BE2C (cell line): Measurements from ENCODE around the gene NTRK2.

ENCODE experiments used
- DNase-seq: peaks from one replicate; pipeline ENCODE4 v3.0.0-alpha.2; 2020
- H3K27me3 ChIP-seq: fragments of 250-450 bp; sonication (Bioruptor Pico); 2 replicates; pipeline ENCODE4 v1.5.1; 2020; ENCODE audit warnings: mild to moderate bottlenecking
- H3K36me3 ChIP-seq: fragments of 250-450 bp; sonication (Bioruptor Pico); 2 replicates; pipeline ENCODE4 v1.5.1; 2020; ENCODE audit warnings: mild to moderate bottlenecking
- H3K4me1 ChIP-seq: fragments of 250-450 bp; sonication (Bioruptor Pico); 2 replicates; pipeline ENCODE4 v1.5.1; 2020
- H3K4me3 ChIP-seq: 2 replicates; pipeline ENCODE4 v1.5.1; 2011; ENCODE audit warnings: low read depth, low read length
- H3K9me3 ChIP-seq: fragments of 250-450 bp; sonication (Bioruptor Pico); 2 replicates; pipeline ENCODE4 v1.5.1; 2020
- TF ChIP-seq, protein P1 (sequence below): IDR thresholded peaks from 2 replicates; pipeline ENCODE4 v1.5.1; 2012; ENCODE audit warnings: mild to moderate bottlenecking, low read depth, low read length

NTRK2 gene

GRCh38 chr9:84829997-84830696 lies 160.6 kb downstream of the NTRK2 start:
- no peaks in the 10 kb centered on the region for H3K9me3 ChIP-seq
- no peak for DNase-seq
- H3K4me3 ChIP-seq, result no peak overlapping the region
- H3K27me3 ChIP-seq, result no peaks in the 10 kb centered on the region
- H3K4me1 ChIP-seq, result no peaks in the 10 kb centered on the region
- H3K36me3 ChIP-seq, result no peaks in the 10 kb centered on the region
- TF ChIP-seq, protein P1, sequence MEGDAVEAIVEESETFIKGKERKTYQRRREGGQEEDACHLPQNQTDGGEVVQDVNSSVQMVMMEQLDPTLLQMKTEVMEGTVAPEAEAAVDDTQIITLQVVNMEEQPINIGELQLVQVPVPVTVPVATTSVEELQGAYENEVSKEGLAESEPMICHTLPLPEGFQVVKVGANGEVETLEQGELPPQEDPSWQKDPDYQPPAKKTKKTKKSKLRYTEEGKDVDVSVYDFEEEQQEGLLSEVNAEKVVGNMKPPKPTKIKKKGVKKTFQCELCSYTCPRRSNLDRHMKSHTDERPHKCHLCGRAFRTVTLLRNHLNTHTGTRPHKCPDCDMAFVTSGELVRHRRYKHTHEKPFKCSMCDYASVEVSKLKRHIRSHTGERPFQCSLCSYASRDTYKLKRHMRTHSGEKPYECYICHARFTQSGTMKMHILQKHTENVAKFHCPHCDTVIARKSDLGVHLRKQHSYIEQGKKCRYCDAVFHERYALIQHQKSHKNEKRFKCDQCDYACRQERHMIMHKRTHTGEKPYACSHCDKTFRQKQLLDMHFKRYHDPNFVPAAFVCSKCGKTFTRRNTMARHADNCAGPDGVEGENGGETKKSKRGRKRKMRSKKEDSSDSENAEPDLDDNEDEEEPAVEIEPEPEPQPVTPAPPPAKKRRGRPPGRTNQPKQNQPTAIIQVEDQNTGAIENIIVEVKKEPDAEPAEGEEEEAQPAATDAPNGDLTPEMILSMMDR, result no peak

DNA sequence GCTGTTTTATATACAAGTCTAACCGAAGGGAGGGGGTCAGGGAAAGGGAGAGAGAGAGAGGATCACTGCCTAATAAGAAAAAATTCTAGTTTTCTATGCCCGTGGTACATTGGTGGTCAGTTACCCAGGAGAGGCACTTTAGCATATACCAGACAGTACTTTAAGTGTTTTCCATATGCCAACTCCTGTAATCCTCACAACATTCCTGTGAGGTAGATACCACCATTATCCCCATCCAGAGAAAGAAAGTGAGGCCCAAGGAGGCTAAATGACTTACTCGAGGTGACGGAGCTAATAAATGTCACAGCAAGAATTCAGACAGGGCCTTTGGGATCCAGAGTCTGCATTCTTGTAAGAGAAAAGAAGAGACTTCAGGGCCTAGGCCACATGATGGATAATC lies 161.8 kb downstream of the NTRK2 start:
- TF ChIP-seq, protein P1, result no peak
- Histone ChIP-seq H3K4me1 (no peaks in the 10 kb centered on the region), H3K4me3 (no peak overlapping the region), H3K36me3 (no peaks in the 10 kb centered on the region), H3K9me3 (no peaks in the 10 kb centered on the region), H3K27me3 (no peaks in the 10 kb centered on the region)
- no peak for DNase-seq

DNA sequence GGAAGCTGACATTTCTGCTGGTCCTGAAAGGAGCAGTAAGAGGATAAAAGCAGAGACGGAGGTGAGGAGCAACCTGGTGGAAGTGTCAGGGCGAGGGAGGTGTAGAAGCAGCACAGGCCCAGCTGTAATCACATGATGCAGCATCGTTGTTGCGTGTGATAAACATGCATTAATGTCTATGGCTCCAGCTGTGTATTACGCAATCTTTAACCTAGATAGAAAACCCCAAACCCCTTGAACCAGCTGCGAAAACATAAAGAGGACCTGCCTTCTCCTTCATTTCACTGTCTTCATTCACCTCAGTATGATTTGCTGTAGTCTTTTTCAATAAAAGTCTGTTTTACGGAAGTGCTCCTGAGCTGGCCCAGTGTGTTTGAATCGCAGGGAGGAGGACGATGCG lies 162.9 kb downstream of the NTRK2 start:
- no peaks in the 10 kb centered on the region for H3K27me3 ChIP-seq
- no peaks in the 10 kb centered on the region for H3K36me3 ChIP-seq
- no peaks in the 10 kb centered on the region for H3K9me3 ChIP-seq
- TF ChIP-seq, protein P1, result no peak
- no peak overlapping the region for H3K4me3 ChIP-seq
- H3K4me1 ChIP-seq, result no peaks in the 10 kb centered on the region
- DNase-seq, result no peak

- no peaks in the 10 kb centered on the region for H3K4me1 ChIP-seq
- H3K4me3 ChIP-seq, result no peak overlapping the region
- no peaks in the 10 kb centered on the region for H3K27me3 ChIP-seq
- DNase-seq, result no peak
- no peaks in the 10 kb centered on the region for H3K9me3 ChIP-seq
- no peaks in the 10 kb centered on the region for H3K36me3 ChIP-seq
- TF ChIP-seq, protein P1, result no peak
These were observed 164.9 kb downstream of the NTRK2 start for GRCh38 chr9:84834426-84834825.

- Histone ChIP-seq H3K9me3 (no peaks in the 10 kb centered on the region), H3K4me1 (no peaks in the 10 kb centered on the region), H3K36me3 (no peaks in the 10 kb centered on the region), H3K27me3 (no peaks in the 10 kb centered on the region), H3K4me3 (no peak overlapping the region)
- TF ChIP-seq, protein P1, result no peak
- no peak for DNase-seq
These were observed 166.2 kb downstream of the NTRK2 start for GRCh38 chr9:84835745-84836144.

DNA sequence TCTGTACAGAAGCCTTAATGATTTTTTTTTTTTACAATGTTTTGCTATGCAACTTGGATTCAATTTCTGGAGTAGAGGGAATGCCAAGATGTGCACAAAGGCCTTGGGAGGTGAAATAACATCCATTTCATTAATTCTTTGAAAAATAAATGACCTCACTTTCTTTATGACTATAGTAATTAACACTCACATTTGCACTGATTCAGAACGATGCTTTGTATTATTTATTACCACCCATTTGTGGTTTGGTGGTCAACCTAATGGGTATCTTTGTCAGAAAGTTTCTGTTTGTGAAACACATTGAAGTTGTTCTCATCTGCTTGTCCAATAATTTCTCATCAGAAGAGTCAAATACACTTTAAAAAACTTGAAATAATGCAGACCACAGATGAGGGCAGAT lies 169.3 kb downstream of the NTRK2 start:
- TF ChIP-seq, protein P1, result no peak
- Histone ChIP-seq H3K4me3 (no peak overlapping the region), H3K4me1 (no peaks in the 10 kb centered on the region), H3K27me3 (no peaks in the 10 kb centered on the region), H3K9me3 (no peaks in the 10 kb centered on the region), H3K36me3 (no peaks in the 10 kb centered on the region)
- no peak for DNase-seq
